DND-41 (cell line): Measurements from ENCODE around the gene EOGT.

Source experiments
- EZH2 ChIP-seq: IDR thresholded peaks from 3 replicates; pipeline ENCODE4 v1.6.1; 2012; ENCODE audit warnings: borderline replicate concordance, low read depth, mild to moderate bottlenecking, moderate library complexity, low read length, inconsistent platforms; ENCODE audit not compliant: severe bottlenecking
- TF ChIP-seq, protein P1 (sequence below): IDR thresholded peaks from 2 replicates; pipeline ENCODE4 v1.5.1; 2012; ENCODE audit warnings: borderline replicate concordance, low read length, moderate library complexity, mild to moderate bottlenecking; ENCODE audit not compliant: poor library complexity, severe bottlenecking; ENCODE audit errors: extremely low read depth

DNA sequence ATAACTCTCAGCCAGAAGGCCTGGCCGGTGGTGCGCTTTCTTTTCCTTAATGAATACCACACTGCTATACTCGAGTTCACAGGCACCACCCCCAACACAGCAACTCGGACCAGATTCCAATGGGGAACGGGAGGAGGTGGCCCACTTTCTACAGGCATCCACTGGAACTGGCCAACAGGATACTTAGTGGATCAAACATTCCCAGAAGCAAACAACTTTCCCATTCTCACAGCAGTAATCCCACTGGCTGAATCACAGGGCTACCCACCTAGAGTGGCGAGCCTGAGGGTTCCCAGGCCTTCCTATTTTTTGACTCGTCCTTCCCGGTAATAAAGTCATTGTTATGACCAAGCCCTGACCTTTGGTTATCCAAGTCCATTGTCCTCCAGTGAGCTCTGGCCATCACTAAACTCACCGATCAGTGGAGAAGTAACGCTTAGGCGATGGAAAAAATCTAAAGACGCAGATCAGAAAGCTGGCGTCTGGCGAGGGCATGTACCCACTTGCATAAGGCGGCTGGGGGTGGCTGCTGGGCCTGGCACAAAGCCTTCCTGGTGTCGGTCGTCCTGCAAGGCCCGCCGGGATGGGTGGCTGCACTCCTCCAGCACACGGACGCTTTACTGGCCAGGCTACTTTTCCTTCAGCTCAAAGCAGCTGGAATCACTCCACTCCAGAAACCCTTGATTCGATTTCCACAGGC lies 1.2 kb downstream of the EOGT start:
- TF ChIP-seq, protein P1, sequence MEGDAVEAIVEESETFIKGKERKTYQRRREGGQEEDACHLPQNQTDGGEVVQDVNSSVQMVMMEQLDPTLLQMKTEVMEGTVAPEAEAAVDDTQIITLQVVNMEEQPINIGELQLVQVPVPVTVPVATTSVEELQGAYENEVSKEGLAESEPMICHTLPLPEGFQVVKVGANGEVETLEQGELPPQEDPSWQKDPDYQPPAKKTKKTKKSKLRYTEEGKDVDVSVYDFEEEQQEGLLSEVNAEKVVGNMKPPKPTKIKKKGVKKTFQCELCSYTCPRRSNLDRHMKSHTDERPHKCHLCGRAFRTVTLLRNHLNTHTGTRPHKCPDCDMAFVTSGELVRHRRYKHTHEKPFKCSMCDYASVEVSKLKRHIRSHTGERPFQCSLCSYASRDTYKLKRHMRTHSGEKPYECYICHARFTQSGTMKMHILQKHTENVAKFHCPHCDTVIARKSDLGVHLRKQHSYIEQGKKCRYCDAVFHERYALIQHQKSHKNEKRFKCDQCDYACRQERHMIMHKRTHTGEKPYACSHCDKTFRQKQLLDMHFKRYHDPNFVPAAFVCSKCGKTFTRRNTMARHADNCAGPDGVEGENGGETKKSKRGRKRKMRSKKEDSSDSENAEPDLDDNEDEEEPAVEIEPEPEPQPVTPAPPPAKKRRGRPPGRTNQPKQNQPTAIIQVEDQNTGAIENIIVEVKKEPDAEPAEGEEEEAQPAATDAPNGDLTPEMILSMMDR: no peak
- TF ChIP-seq EZH2: no peak
